GM12891 (cell line): ENCODE data around the gene EFL1.
"Not testable (repeated sequence)": the region's sequence is repeated elsewhere in the genome, so short reads cannot be mapped to it uniquely, and the experiment has no call there.

Experiments used
- DNase-seq: peaks from one replicate; pipeline ENCODE4 v3.0.0; 2011; ENCODE audit warnings: low spot score; ENCODE audit not compliant: insufficient read length
- FAIRE-seq: peaks from 2 replicates; lab custom pipeline; 2011; peaks lifted over from hg19 to GRCh38; lab: Jason Lieb, UNC
- PAX5 ChIP-seq: IDR thresholded peaks from 2 replicates; pipeline ENCODE4 v1.6.1; 2011; ENCODE audit warnings: low read length, moderate library complexity, mild to moderate bottlenecking; ENCODE audit not compliant: insufficient read depth, severe bottlenecking
- POLR2A ChIP-seq: IDR thresholded peaks from 2 replicates; pipeline ENCODE4 v1.6.1; 2011; ENCODE audit warnings: low read depth, low read length, control low read depth
- POLR2AphosphoS5 ChIP-seq: IDR thresholded peaks from 2 replicates; pipeline ENCODE4 v1.6.1; 2011; ENCODE audit warnings: low read depth, low read length, control low read depth
- POU2F2 ChIP-seq: IDR thresholded peaks from 2 replicates; pipeline ENCODE4 v1.6.1; 2011; ENCODE audit warnings: low read depth, mild to moderate bottlenecking, control low read depth, low read length, moderate library complexity
- SPI1 ChIP-seq: IDR thresholded peaks from 2 replicates; pipeline ENCODE4 v1.6.1; 2011; ENCODE audit warnings: low read depth, low read length, control low read depth
- TAF1 ChIP-seq: IDR thresholded peaks from 2 replicates; pipeline ENCODE4 v1.6.1; 2011; ENCODE audit warnings: low read depth, low read length, control low read depth

Gene EFL1

DNA sequence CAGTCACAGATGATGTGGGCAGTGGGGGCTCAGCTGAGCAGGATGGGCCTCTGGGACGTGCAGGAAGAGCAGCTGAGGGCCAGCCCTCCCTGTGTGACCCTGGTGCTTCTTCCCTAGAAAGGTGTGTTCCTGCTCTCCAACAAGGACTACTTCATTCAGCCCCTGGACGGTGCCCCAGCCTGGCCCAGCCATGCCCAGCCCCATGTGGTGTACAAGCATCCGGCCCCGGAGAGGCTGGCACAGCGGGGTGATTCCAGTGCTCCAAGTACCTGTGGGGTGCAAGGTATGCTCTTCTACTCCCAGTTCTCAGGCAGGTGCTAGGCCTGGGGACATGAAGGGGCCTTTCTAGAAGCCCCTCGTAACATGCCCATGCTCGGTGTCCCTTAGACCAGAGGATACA lies 38.3 kb upstream of the EFL1 start:
- no peak for TF ChIP-seq POU2F2
- TF ChIP-seq PAX5: no peak
- no peak for TF ChIP-seq SPI1
- TF ChIP-seq POLR2AphosphoS5: no peak
- TF ChIP-seq TAF1: no peak
- no peak for TF ChIP-seq POLR2A

DNA sequence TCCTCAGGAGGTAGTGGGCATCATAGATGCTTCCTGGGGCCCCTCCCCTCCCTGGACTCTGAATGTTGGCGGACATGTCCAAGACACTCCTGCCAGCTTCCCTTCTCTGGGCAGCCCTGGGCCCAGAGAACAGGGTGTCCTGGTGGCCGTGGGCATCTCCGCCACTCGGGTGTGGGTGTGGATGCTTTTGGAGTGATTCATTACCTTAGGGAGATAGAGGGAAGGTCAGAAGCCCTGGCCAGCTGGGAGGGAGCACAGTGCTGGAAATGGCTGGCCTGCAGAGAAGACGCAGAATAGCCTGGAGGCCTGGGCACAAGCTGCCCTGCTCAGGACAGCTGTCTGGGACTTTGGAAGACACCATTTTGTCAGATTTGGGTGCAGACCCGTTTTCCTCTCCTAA lies 37.8 kb upstream of the EFL1 start:
- FAIRE-seq, DNase-seq: not testable (repeated sequence)

More for the DNA sequence above, 38.3 kb upstream of the EFL1 start:
- no peak for FAIRE-seq
- no peak for DNase-seq

DNA sequence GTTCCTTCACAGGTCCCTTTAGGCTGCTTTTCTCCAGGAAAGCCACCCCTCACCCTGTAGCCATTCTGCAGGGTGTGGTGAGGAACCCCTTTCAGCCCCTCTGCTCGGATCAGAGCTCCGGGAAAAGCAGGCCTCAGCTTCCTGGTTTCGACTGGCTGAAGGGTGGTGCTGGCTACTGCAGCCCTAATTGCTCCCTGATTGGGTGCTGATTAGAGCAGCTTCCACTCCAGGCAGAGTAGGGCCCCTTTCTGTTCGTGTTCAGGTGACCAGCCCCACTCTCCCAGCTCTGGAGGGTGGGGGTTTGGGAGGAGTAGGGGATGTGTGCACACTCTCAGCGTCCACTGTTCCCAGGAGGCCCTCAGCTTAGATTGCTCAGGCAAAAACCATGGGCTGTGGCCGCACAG lies 37.0 kb upstream of the EFL1 start:
- not testable (repeated sequence) for FAIRE-seq, DNase-seq

DNA sequence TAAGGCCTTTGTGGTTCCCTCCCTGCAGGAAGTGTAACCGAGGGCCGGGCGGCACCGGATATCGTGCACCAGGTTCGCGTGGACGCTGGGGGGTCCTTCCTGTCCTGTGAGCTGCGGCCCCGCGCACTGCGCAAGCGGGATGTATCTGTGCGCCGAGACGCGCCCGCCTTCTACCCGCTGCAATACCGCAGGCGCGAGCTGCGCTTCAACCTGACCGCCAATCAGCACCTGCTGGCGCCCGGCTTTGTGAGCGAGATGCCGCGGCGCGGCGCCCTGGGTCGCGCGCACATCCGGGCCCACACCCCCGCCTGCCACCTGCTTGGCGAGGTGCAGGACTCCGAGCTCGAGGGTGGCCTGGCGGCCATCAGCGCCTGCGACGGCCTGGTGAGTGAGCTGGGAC lies 36.0 kb upstream of the EFL1 start:
- TF ChIP-seq POLR2A (no peak), TAF1 (no peak), SPI1 (0 out of 2 replicates have a peak, but pooled peaks have one; percentile 9), POLR2AphosphoS5 (no peak), POU2F2 (no peak), PAX5 (no peak)
- no peak for FAIRE-seq

DNA sequence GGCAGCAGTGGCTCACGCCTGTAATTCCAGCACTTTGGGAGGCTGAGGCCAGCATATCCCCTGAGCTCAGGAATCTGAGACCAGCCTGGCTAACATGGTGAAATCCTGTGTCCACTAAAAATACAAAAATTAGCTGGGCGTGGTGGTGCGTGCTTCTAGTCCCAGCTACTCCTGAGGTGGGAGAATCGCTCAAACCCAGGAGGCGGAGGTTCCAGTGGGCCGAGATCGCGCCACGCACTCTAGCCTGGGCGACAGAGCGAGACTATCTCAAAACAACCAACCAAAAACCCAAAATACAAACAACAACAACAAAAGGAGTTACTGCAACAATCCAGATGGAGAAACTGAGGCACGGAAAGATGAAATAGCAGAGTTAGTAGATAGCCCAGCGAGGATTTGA lies 35.5 kb upstream of the EFL1 start:
- TF ChIP-seq PAX5: no peak
- TF ChIP-seq POU2F2: no peak
- FAIRE-seq (no peak), DNase-seq (no peak)

More for the DNA sequence above, 36.0 kb upstream of the EFL1 start:
- DNase-seq: peak; percentile 43

DNA sequence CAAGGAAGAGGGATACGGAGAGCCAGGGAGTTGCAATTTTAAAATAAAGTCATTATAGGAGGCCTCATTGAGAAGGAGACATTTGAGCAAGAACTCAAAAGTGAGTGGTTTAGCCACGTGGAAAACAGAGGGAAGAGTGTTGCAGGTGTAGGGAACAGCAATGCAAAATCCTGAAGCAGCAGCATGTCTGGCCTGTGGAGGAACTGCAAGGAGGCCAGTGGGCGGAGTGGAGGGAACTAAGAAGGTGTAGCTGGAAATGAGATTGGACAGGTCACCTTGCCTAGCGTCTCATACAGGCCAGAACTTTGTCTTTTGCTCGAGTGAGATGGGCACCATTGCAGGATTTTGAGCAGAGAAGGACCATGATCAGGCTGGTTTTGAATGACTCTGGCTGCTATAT lies 35.0 kb upstream of the EFL1 start:
- TF ChIP-seq SPI1: no peak
- no peak for TF ChIP-seq POLR2A
- no peak for TF ChIP-seq POLR2AphosphoS5
- no peak for TF ChIP-seq POU2F2
- no peak for TF ChIP-seq TAF1
- no peak for TF ChIP-seq PAX5

DNA sequence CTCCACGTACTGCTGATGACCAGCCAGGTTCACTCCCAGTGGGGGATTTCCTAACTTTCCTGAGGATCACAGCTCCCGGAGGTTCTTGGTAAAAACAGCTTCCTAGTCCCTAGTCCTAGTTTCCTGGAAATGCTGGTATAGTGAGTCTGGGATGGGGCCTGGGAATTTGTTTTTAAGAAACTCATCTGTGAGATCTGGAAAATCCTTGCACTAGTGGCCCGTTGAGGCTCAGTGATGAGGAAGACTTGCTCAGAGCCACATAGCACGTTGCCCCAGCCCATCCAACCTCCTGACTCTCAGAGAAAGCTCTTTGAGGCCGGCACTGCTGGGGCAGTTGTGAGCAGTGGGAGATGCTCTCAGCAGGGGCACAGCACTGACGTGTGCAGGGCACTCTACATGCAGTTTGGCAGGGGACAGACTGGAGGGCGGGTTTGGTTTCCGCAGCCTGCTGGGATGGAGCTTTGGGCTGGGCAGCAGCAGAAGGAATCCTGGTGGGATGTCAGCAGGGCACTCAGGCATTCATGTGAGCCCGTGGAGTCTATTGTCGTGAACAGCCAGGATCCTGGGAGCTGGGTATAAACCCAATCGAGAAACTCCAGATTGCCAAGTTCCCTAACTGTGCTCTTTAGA lies 31.6 kb upstream of the EFL1 start:
- no peak for TF ChIP-seq POLR2A
- TF ChIP-seq TAF1: no peak
- no peak for TF ChIP-seq POLR2AphosphoS5
- TF ChIP-seq PAX5: no peak
- no peak for TF ChIP-seq POU2F2
- no peak for TF ChIP-seq SPI1
- no peak for FAIRE-seq
- DNase-seq: no peak

More for the DNA sequence above, 35.0 kb upstream of the EFL1 start:
- FAIRE-seq: no peak
- no peak for DNase-seq

DNA sequence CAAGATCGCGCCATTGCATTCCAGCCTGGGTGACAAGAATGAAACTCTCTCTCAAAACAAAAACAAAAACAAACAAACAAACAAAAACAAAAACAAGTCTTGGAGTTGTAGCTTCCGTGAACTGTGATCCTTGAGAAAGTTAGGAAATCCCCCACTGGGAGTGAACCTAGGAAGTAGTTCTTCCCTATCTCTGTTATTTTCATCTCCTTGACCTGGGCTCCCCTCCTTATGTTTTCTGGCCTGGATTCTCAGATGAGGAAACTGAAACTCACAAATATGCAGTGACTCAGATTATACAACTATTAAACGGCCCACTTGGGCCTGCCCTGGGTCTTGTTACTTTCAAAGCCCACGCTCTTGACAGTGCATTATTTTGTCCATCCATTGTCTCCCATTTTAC lies 29.7 kb upstream of the EFL1 start:
- TF ChIP-seq SPI1 (no peak), TAF1 (no peak), POLR2AphosphoS5 (no peak), PAX5 (no peak), POLR2A (no peak)
- FAIRE-seq: no peak

DNA sequence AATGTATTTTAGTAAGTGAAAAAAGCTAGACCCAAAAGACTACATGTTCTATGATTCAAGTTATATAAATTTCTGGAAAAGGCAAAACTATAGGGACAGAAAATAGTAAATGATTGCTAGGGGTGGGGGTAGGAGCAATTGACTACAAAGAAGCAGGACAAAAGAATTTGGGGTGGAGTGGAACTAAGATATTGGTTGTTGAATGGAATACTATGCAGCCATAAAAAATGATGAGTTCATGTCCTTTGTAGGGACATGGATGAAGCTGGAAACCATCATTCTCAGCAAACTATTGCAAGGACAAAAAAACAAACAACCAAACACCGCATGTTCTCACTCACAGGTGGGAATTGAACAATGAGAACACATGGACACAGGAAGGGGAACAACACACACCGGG lies 25.7 kb upstream of the EFL1 start:
- not testable (repeated sequence) for DNase-seq, FAIRE-seq

More for the DNA sequence above, 29.7 kb upstream of the EFL1 start:
- DNase-seq: no peak

DNA sequence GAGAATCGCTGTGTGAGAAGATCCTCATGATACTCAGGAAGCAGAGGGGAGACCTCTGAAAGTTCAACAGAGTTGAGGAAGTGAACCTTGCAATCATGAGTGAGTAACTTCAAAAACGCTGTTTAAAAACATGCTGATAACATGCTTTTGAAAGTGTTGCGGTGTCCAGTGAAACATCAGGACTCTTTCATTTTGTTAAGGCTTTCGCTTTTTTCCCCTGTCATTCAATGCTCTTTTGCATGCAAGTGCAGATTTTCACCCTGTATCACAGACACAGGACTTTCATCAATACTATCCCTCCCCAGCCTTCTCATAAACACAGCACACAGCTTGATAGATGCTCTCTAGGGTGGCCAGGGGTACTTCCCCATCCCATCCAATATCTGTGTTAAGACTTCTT lies 23.9 kb upstream of the EFL1 start:
- not testable (repeated sequence) for DNase-seq
- TF ChIP-seq POU2F2 (0 out of 2 replicates have a peak, but pooled peaks have one; percentile 8), POLR2A (0 out of 2 replicates have a peak, but pooled peaks have one; percentile 13), SPI1 (peak; percentile 80)
- FAIRE-seq: peak; percentile 91

DNA sequence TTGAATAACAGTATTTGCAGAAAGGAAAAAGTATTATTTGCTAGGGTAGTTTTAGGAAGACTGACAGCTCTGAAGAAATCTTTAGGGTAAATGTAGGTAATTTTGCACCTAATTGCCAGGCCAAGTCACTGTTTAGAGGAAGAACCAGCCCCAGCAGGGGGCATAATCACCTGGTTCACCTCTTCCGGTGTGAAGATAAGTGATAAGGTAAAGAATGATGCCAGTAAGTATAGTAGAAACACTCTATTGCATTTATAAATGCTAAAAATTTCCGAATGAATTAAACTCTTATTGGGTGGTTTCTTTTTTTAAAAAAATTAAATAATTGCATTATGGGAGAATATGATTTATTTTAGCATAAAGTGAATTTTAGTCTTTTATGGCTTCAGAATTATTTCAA lies 21.8 kb upstream of the EFL1 start:
- peak; percentile 80 for FAIRE-seq
- not testable (repeated sequence) for DNase-seq

DNA sequence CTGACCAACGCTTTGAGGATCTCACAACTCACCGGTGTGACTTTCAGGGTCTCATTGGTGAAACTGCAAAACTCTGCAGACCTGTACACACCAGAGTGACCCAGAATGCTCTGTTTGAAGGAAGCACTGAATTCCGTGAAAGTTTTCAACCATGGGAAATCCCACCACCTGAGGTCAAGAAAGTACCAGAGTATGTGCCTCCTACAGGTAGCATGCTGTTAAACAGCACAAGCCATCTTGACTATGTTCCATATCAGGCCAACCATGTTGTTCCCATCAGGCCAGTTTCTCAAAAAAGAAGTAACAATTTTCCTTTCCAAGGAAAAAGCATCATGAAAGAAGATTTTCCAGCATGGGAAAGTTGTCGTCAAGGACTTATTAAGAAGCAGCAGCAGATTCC lies 19.9 kb upstream of the EFL1 start:
- peak; percentile 64 for FAIRE-seq

DNA sequence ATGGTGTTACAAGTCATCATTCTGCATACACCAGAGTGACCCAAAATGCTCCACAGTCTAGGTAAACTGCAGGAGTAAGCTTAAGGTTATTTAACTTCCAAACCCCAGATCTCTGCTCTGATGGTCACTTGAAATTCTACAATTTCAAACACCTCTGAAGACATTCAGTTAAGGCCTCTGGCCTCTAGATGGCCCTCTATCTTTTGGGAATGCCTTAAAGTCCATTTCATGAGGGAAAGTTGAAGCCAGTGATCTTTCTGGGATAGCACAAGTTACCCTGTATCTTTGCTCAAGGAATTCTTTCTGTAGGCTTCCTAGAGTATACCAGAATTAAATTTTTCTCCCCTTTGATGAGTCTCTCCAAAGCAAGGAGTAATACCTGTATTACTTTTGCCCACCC lies 18.7 kb upstream of the EFL1 start:
- peak; percentile 84 for FAIRE-seq
- DNase-seq: not testable (repeated sequence)

More for the DNA sequence above, 19.9 kb upstream of the EFL1 start:
- DNase-seq: not testable (repeated sequence)
